HG03565 (cell line): ENCODE measurements around the gene TEN1.
"Not testable (repeated sequence)": the region's sequence is repeated elsewhere in the genome, so short reads cannot be mapped to it uniquely, and the experiment has no call there.

ENCODE experiments used
- ATAC-seq: cut with Tn5 transposase; IDR thresholded peaks from one replicate; pipeline ENCODE4 v1.9.1; 2021; ENCODE audit warnings: mild to moderate bottlenecking, moderate library complexity; ENCODE audit not compliant: unreplicated experiment

TEN1 gene

DNA sequence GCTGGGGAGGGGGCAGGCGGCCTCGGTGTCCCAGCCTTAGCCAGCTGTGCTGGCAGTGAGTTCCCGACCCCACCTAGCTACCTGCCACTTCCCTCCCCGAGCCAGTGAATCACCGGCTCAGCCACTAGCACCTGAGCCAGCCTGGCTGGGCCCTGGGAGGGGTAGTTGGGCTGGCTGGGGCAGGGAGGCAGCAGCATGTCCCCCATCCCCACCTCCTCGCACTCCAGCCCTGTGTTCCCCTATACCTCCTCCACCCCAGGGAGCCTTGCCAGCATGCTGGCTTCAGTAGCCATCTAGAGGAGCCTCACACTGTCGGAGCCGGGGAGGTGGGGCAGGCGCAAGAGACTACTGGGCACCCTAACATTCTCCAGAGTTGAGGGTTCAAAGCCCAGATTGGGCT lies 45.3 kb downstream of the TEN1 start:
- ATAC-seq: no peak

DNA sequence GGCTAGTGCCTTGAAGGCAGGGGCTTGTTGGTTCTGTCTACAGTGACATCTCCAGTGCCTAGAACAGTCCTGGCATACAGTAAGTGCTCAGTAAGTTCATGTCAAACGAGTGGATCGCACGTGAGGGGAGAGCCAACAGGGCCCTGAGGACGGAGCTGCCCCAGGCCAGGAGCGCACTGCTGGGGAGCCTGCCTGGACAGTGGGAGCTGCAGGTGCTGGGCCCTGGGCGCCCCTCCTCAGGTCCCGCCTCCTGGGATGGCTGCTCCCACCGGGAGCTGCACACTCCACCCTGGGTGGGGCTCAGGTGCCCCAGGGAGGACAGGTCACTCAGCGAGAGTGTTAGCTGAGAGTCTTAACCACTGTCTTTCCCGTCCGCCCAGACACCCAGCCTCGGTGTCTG lies 46.3 kb downstream of the TEN1 start:
- ATAC-seq: no peak

DNA sequence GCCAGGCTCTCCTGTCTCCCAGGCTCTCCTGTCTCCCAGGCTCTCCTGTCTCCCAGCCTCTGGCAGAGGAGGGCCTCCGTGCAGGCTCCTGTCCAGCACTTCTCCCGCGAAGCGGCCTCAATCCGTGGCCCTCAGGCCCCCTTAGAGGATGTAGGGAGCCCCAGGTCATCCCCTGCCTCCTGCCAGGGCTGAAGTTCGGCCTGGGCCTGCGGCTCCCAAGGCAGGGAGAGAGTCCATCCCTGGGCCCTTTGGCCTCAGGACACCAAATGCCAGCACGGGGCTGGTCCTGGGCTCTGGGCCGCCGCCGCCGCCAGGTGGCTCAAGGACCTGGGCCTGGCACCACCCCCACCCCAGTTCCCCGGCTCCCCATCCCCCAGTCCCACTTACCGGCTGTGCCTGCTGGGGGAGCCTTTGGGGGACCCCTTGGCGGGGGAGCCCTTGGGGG lies 47.7 kb downstream of the TEN1 start:
- ATAC-seq: no peak

DNA sequence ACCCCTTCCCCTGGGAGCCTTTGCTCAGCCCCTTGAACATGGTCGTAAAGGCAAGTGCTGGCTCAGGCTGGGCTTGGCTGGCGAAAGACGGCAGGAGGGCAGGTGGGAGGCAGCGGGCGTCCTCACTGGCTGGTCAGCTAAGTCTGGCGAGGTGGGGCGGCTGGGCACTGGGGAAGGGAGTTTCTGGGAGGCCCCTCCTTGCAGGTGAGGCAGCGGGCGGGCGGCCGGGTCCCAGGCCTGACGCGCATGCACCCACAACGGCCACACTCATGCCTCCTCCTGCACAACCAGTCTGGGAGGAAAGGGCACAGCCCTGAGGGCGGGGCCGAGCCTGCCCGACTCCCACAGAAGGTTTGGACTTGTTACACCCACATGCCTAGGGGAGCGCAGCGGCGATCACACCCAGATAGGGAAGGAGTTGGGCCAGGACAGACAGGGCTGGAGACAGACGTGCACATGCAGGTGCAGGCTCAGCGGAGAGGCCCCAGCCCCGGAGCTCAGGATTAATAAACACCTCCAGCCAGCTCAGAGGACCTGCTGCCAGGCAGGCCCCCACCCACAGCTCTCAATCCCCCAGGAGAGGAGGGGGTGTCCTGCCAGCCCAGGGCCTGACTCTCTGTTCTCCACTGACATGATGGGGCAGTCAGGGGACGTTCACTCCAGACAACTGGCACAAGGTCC lies 48.3 kb downstream of the TEN1 start, which contains the start of gene EVPL:
Gene EVPL (minus strand): TSS at position 148 of the 681 bp plus-strand sequence. CDS start 108 bp downstream, at position 40.
- no peak for ATAC-seq

DNA sequence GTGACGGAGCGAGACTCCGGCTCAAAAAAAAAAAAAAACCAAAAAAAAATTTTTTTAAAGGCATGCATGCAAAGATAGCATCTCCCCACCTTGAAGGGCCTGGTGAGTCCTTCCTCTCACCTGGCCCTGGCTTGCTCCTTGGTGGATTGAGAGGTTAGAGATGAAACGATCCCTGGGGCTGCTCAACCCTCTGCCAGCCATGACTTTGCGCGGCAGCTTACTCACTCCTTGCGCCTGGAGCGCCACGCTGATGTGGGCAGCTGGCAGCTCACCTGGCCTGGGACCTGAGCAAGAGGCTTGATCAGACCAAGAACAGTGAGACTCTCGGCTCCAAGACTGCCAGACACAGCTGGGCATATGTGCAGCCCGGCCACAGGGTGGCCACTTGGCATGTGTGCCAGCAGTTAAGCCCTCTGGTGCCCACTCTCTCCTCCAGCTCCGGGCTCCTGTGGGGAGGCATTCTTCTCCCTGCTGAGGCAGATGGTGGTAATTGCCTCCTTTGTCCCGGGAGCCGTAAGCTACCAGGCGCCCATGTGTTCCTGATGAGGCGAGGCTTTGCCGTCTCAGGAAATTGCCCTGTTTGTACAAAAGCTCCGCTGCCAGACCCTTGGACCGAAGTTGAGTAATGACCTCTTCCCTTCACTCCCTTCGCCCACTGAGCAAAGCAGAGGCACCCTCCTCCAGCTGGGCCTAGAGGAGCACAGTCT lies 53.2 kb downstream of the TEN1 start:
- no peak for ATAC-seq

DNA sequence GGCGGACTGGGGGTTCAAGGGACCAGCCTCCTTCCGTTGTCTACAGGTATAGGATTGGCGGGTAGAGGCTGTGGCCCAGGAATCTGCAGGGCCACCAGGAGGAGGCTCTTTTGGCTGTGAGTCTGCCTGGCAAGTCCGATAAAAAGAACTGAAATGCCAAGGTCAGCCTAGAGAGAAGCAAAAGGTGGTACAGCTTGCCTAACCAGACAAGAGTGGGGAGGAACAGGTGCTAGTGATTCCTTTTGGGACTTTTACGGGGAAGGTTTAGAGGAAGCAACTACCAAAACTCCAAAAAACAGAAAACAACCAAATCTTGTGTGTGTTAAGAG lies 53.7 kb downstream of the TEN1 start:
- no peak for ATAC-seq

DNA sequence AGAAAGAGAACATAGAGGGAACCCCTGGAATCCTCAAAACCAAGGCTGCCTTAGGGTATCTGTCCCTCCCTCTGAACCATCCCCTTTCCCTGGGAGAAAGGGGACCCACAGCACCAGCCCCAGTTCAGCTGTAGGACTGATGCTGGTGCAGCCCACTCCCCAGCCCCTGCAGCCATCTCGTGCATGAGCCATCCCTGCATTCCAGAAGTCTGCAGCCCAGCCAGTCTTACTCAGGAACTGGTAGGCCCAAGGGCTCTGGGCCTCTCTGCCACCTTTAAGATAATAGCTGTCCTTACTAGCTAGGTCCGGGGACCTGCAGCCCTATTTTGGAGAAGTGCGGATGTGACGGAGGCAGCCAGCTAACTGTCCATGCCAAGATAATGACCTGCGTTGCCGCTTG lies 54.1 kb downstream of the TEN1 start:
- ATAC-seq: no peak

DNA sequence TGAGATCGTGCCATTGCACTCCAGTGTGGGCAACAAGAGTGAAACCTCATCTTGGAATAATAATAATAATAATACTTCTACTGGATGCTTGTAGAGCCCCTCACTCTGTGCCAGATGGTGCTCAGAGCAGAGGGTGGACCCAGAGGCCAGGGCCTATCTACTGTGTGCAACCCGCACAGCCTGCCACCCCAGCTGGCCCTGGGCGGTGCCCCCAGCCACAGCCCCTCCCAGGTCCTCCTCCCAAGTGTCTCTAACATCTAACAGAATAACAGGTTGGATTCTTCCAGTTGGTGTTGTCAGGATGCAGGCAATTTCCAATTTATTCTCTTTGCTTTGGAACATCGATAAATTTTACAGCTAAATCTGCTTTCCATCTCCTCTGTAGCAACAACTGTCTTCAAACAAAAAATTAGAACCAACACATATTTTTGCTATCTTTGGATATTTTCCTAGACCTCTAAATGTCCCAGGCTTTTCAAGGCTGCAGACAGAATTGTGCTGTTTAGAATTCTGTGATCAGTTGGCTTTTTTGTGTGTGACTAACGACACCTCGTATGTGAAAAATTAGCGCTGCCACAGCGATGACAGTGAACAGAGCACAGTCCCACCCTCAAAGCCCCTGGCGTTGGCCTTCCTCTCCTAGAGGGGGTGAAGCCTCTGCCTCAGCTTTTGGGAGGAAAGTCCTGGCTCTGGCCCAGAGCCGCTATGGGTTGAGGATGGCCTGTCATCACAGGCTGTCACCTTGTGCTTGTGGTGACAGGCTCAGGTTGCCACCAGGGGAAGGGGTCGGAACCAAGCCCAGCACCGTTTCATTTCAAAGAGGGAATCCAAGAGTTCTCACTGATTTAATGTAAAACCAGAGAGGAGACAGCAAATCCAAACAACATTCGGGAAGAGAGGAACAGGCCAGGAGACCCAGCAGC lies 55.6 kb downstream of the TEN1 start:
- no peak for ATAC-seq

DNA sequence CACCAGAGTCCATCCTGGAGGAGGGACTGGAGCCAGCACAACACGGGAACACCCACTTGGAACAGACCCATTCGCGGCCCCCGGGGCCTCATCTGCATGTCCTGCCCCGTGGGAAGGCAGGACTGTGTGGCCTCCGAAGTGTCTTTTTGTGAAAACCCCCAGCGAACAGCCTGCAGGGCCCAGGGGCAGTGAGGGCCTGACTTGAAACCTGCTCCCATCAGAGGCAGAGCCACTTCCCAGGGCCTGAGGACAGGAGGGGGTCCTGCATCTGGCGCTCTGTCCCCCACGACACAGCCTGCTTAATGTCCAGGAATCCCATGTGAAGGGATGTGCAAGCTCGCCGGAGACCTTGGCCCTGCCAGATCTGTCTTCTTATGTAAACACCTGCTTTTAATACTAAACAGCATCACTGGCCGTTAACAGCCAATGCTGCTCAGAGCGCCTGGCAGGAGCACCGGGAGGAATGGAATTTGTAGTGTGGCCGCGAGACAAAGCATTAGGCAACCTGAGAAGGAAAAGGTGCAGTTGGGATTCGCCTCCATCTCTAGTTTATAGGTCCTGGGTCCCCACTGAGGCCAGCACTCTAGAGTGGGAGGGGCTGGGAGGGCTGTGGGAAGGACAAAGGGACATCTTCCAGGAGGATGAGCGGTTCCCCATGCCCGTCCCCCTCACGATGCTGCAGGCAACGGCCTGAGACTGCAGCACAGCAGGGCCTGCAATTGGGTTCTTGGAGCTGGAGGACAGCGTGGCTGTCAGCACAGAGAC lies 57.6 kb downstream of the TEN1 start:
- no peak for ATAC-seq

DNA sequence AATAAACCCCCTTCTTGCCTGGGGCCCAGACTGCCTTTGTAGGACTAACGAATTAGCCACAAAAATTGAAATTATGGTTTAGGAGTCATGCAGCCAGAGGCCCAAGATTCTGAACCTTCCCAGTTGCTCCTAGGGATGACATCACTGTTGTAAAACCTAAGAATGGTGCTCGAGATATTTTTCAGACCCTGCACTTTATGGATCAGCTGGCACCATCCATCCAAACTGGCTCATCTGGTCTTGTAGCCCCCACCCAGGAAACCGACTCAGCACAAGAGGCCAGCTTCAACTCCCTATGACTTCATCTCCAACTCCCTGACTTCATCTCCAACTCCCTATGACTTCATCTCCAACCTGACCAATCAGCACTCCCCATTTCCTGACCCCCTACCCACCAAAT lies 59.0 kb downstream of the TEN1 start:
- ATAC-seq: no peak

DNA sequence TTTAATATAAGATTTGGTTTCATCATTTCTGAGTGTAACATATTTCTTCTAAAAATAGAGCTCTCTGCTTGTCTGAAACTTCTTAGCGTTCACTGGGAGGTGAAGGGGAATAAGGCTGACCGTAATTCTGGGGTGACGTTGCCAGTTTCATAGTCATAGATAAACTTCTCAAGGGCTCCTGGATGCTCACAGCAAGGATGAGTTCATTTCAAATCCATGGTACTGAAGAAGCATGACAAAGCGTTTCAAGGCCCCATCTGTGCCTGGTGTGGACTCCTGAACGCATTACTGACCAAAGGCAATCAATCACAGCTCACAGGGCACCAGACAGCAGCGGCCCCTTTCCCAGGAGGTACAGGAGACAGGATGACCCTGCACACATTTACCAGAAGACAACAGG lies 60.1 kb downstream of the TEN1 start:
- no peak for ATAC-seq

DNA sequence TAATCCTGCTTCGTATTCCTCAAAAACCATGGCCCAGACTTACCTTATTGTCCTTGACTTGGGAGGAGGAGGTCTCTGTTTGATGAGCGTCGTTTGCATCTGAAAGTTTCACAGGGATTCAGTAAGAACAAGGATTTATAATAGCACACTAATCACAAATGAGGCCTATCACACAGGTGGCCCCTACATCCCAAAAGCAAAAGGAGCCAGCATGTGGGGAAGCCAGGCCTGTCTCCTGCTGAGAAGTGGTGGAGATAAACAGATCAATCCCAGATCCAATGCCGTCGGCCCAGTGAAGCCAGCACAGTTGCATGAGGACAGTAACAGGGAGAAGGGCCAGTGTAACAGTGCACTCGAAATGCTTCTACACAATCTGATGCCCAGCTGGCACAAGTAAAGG lies 61.3 kb downstream of the TEN1 start:
- ATAC-seq: no peak

DNA sequence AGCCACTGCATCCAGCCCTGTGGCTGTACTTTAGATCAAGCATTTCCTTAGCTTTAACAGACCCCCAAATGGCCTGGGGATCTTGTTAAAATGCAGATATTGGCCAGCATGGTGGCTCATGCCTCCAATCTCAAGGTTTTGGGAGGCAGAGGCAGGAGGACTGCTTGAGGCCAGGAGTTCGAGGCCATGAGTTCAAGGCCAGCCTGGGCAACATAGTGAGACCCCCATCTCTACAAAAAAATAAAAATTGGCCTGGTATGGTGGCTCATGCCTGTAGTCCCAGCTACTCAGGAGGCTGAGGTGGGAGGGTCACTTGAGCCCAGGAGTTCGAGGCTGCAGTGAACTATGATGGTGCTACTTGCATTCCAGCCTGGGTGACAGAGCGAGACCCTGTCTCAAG lies 63.8 kb downstream of the TEN1 start:
- not testable (repeated sequence) for ATAC-seq

DNA sequence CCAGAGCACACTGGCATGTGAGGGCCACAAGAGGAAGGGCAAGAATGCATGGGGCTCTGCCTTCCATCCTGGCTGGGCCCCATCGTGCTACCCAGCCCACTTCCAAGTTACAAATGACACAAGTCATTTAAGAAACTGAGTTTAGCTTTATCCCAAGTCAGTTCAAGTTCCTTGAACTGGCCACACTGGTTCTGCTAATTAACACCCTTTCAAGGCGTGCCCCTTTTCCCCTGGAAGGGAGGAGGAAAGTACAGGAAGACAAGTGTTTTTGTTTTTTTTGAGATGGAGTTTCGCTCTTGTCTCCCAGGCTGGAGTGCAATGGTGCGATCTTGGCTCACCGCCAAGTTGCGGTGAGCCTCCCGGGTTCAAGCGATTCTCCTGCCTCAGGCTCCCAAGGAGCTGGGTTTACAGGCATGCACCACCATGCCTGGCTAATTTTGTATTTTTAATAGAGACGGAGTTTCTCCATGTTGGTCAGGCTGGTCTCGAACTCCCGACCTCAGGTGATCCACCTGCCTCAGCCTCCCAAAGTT lies 65.5 kb downstream of the TEN1 start:
- not testable (repeated sequence) for ATAC-seq

DNA sequence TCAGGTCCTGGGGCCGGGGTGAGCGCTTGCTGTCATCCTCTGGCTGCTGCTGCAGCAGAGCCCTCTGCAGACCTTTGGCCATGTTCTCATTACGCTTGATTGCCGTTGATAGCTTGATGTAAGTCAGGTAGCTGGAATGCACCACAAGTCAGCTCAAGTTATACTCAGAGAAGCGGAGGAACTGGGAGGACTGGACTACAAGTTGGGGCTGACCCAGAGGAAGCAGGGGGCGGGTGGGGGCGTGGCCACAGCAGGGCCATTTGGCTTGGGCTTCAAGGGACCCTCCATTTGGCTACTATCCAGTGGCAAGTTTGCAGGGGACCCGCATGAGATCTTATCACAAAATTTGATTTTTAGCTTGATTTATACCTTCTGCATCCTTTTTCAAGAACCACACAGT lies 67.0 kb downstream of the TEN1 start:
- ATAC-seq: no peak

DNA sequence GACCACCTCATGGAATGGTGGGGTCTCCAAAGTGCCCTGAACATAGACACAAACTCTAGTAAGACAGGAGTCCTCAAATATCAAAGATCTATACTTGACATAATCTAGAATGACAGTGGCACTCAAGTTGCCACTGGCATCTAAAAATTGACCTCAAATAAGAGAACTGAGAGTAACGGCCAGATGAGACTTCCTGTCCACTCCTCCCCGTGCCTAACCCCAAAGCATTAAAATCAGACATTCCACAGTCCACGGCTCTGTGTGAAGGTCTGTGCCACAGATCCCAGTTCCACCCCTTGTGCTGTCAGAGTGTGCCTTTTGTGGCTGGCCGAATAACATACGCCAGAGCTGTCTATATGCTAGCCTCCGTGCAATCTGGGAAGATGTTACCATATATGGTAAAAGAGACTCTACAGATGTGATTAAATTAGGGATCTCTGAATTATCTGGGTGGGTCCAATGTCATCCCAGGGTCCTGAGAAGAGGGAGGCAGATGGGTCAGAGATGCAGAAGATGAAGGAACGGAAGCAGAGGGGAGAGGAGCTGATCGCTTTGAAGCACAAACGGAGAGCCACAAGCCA lies 69.1 kb downstream of the TEN1 start:
- ATAC-seq: no peak

DNA sequence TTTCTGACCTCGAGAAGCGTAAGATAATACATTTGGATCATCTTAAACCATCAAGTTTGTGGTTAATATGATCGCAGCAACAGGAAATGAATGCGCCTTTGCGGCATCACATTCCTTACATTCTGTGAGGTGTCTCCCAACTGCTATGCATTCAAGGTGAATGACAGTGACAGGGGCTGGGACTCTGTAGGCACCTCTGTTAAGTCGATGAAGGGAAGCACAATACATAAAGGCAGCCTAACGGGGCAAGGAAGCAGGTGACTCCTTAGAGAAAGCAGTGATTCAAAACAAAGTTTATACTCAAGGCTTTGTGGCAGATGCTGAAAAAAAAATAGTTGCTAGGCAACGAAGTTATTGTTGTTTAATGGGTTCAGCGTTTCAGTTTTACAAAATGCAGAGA lies 69.7 kb downstream of the TEN1 start:
- ATAC-seq: no peak

DNA sequence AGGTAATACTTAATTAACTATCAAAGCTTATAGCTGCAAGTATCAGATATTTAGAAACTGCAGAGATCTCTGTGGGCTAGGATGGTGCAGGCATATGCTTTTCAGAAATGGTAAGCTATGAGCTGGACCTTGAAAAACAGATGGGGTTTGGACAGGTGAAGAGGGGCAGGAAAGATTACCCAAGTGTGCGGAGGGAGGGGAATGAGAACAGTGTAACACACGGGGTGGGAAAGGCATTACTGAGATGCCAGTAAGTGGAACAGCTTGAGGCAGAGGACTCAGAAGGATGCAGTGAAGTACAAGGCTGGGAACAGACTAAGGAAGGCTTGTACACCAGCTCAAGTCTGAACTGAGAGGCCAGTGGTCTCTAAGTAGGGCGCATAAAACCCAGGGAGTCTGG lies 70.2 kb downstream of the TEN1 start:
- ATAC-seq: no peak

DNA sequence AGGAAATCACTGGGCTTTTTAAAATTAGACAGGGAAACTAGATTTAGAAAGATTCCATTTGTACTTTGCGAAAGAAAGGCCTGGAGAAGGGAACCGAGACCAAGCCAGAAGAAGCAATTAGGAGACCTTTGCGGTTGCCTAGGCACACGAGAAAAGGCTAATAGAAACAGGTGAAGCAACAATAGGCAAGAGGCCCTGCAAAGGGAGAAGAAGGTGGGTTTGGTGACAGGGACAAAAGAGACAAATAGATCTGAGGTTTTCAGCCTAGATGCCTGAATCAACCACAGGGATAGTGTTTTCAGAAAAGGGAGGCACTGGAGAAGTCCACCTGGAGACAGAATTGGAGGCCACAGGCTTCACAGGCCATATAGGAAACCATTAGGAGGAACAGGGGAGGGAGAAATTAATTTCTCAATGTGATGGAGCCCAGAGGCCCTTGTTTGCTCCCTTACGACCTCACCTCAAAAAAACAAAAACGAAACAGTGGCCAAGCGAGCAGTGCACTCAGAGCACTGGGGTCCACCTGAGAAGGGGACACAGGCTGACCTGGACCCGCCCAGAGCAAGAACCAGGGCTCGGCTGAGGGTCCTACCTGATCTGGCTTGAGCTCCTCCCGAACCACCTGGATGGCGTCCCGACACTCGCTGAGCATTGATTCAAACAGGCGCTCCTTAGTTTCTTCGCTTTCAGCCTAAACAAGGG lies 70.9 kb downstream of the TEN1 start:
- no peak for ATAC-seq
